ENCODE measurements around the gene EEPD1.
"Not testable (repeated sequence)": the region's sequence is repeated elsewhere in the genome, so short reads cannot be mapped to it uniquely, and the experiment has no call there.

The EEPD1 gene

DNA sequence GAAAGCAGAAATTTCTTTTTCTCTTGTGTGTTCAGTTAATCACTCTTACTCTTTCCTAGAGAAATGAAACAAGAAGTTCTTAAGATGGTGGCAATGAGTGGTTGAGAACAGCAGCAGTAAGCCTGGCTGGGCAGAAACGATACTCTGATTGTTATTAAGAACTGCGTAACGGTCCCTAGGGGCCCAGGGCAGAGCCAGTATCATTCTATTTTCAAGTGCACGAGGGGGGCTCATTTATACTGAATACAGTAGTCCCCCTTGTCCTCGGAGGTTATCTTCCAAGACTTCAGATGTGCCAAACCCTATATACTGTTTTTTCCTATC, 64.9 kb downstream of the EEPD1 start:
- no peak for DNase-seq

DNA sequence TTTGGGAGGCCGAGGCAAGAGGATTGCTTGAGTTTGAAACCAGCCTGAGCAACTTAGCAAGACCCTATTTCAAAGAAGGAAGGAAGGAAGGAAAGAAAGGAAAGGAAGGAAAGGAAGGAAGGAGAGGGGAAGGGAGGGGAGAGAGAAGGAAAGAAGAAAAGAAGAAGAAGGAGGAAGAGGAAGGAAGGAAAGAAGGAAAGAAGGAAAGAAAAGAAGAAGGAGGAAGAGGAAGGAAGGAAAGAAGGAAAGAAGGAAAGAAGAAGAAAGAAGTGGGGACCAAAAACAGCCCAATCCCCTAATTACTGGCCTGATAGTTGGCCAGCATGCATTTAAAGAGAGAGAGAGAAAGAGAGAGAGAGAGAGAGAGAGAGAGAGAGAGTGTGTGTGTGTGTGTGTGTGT, 66.4 kb downstream of the EEPD1 start:
- DNase-seq, result no peak

DNA sequence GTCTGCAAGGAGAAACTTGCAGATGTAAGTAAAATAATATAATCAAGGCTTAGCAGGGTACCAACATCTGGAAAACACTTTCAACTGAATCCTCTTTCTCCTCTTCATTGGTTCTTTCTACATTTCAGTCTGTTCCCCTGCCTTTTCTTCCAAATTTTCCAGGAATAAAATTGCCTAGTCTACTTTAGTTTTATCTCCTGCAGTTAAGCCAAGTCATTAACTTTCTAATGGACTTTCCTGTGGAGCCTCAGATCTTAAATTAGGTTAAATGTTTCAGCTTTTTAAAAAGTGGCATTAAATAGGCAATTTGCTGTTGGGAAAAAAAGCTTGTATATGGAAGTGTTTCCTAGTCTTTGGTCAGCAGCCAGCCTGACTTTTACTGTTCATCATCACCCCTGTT, 70.8 kb downstream of the EEPD1 start:
- no peak for DNase-seq

DNA sequence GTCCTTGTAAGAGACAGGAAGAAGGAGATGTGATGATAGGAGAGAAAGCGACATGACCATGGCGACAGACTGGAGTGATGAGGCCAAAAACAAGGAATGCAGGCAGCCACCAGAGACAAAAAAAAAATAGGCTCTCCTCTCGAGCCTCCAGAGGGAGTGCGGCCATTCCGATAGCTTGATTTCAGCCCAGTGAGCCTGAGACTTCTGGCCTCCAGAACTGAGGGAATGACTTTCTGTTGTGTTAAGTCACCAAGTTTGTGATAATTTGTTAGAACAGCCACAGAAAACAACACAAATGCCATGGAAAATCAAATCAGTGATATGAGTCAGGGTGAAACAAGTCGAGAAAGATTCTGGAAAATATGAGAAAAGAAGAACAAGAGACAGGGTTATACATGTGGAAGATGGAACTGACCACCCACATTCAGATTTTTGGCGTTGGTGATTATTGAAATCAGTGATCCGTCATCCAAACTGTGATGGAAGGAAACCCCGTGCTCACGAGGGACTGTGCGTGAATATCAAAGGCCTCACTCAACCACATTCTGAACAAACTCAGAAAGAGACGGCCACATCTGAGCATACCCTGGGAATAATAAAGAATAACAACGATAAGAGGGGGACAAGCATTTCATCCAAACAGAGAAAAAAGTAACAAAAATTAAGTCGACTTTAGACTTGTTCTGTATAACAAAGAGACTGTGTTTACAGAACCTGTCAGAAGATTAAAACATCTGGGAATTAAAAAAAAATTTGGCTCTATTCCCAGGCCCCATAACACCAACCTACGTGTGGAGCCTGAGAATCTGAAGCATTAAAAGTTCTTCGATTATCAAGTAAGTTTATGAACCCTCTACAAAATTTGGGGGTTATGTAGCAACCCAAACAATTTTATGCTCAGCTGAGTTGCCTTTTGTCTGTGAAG, 72.1 kb downstream of the EEPD1 start:
- DNase-seq, result no peak

DNA sequence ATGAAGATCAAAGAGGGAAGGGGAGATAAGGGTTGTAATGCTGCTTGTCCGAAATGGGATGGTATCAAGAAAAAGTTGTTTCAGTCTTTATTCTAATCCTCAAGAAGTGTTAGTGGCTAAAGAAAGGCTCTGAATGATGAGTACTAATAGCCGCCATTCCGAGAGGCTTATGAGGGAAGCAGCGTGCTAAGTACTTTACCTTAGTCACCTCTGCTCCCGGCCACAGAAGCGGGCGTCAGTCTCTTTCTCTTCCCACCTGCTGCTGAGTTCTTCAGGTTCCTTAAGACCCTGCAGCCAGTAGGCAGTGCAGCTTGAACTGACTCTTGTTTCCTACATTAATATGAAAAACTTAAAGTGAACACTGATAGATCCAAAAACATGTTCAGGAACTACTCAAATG, 73.1 kb downstream of the EEPD1 start:
- DNase-seq, result no peak

DNA sequence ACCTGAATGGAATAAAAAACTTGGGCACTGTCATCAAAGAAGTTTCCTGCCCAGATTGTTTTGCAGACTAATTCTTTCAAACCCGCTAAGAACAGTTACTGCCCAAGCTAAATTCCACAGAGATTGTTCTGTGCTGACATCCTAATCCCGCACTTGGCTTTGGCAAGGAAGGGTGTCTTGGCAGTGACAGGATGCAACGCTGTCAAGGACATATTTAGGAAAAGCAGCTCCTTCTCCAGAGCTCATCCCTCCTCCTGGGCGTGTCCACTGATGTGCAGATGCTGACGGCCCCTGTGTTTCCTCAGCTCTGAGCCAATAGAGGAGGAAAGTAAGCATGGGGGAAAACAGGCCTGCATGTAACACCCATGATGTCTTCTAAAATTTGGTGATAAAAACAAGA, 74.2 kb downstream of the EEPD1 start:
- no peak for DNase-seq

DNA sequence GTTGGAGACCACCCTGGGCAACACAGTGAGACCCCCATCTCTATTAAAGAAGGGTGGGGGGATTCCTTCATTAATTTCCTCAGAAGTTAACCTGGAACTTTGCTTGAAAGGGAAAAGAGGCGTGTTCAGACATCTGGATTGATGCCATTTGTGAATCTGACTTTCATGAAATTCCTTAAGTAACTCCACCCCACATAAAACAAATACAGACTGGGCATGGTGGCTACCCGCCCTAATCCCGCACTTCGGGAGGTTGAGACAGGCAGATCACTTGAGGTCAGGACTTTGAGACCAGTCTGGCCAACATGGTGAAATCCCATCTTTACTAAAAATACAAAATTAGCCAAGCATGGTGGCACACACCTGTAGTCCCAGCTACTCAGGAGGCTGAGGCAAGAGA, 75.0 kb downstream of the EEPD1 start:
- DNase-seq, result no peak

DNA sequence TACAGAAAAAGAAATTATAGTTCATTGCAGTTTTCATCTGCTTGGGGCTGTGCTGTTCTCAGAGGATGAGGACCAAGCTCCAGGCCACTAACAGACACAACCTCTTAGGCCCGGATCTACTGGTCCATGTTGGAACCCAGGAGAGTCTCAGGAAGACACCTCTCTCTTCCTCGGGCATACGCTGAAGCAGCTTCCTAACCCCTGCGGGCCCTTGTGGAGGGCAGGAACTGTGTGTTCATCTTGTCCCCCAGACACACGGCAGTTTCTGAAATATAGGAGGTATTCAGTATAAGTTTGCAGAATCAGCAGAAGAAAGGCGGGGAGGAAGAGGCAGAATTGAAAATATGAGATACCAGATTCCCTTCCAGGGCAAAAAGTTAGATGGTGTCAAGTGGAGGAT, 78.4 kb downstream of the EEPD1 start:
- no peak for DNase-seq

DNA sequence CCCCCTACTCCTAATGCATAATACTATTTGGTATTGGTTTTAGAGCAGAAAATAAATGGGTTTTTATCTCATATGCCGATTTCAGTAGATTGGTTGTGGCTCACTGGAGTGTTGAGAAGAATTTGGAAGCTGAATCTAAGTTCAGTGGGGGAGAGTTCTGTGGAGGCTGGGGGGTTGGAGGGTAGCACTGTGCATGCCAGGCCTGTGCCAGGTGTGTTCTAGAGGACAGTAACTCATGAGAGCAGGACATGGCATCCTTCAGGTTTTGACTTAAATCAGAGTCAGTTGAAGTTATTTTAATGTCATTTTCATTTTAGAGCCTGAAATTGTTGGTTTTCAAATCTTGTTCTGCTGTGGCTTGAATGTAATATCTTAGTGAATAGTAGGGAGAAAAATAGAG, 79.5 kb downstream of the EEPD1 start:
- DNase-seq, result no peak

DNA sequence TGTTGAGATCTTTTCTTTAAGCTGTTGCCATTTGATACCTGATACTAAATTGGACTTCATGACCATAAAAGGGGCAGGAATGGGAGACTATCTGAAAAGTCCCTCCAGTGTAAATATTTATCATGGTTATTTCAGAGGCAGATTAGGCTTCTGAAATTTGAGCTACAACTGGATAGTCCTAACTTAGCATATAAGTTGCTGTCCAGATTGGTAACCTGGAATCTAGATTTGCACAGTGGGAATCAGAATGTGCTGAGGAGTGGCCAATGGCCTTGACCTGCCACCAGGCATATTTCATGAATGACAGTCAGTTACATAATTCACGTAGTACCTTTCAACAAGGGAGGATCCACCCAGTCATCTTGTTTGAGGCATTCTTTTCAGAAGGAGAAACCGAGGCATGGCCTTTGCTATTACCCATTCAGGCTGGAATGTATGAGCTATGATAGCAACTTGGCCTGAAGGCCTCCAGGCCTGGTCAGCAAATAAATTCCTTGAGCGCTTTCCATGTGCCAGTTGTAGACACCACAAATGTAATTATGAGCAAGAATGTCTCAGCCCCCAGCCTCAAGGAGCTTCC, 80.0 kb downstream of the EEPD1 start:
- no peak for DNase-seq

DNA sequence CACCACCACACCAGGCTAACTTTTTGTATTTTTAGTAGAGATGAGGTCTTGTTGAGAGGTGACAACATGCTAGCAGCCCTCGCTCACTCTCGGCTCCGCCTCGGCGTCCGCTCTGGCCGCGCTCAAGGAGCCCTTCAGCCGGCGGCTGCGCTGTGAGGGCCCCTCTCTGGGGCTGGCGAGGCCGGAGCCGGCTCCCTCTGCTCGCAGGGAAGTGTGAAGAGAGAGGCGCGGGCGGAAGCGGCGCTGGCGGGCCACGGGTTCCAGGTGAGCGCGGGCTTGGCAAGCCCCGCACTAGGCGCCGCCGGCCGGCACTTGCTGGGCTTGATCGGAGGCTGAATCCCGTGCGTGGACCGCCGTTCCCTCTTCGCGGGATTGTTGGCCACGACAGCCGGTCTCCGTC, 83.0 kb downstream of the EEPD1 start:
- no peak for DNase-seq

DNA sequence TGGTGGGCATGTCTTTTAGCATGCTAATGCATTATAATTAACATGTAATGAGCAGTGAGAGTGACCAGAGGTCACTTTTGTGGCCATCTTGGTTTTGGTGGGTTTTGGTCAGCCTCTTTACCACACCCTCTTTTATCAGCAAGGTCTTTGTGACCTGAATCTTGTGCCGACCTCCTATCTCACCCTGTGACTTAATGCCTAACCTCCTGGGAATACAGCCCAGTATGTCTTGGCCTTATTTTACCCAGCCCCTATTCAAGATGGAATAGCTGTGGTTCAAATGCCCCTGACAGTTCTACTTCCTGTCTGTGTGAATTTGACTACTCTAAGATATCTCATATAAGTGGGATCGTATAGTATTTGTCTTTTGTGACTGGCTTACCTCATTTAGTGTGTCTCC, 85.1 kb downstream of the EEPD1 start:
- no peak for DNase-seq

DNA sequence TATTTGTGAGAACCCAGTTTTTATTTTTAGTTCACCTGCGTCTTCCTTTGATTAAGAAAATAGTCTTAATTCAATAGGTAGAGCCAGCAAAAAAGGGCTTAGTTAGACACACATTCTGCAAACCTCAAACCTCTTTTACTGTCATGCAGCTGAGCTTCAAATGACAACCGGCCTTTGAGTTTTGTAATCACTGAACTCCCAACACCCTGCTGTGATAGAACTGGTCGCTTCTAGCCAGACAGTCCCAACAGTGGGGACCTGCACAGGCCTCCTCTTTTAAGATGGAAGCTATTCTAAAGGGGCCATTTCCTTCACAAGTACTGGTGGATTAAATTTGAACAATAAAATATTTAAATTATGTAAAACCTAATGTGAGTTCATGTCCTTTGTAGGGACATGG, 90.3 kb downstream of the EEPD1 start:
- not testable (repeated sequence) for DNase-seq

DNA sequence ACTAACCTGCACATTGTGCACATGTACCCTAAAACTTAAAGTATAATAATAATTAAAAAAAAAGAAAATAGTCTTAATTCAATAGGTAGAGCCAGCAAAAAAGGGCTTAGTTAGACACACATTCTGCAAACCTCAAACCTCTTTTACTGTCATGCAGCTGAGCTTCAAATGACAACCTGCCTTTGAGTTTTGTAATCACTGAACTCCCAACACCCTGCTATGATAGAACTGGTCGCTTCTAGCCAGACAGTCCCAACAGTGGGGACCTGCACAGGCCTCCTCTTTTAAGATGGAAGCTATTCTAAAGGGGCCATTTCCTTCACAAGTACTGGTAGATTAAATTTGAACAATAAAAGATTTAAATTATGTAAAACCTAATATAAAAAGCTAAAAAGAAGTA, 90.9 kb downstream of the EEPD1 start:
- not testable (repeated sequence) for DNase-seq

DNA sequence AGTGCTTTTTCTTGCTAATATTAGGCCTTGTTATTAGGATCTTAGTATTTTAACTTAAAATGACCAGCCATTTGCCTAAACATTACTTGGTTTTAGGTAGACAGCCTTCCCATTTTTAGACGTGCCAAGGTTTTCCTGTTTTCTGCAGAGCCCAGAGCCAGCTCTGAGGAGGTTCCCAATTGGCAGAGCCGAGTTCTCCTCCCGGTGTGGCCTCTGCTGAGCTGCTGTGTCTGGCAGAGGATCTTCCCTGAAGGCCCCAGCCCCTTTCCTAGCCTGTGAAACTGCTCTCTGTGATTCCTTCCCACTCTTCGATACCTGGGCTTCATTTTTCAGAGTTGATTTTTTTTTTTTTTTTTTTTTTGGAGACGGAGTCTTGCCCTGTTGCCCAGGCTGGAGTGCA, 91.4 kb downstream of the EEPD1 start:
- no peak for DNase-seq

DNA sequence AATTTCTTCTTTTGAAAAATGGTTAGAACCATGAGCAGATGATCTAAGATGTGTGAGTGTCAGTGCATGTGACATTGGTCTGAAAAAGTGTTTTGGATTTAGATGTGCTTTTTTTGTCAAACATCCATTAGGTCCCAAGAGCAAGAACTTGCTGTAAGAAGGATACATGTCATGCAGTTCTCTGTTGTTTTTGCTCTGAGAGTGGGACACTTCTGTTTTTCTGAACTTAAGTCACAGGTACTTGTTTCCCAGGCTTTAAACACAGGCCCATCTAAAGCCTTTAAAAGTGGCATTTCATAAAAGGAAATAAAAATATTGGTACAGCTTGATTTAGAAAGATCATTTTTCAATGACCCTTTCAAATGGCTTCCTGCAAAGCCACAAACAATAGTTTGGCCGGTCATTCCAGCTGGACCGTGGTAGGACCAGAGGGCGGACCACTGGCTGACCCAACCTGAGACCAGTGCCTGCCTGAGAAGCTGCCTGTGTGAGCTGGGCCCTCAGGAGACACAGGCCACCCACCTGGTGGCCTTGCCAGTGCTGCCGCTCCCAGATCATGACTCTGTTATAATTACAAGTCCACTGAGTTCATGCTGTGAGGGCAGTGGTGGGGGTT, 92.7 kb downstream of the EEPD1 start:
- DNase-seq, result no peak

DNA sequence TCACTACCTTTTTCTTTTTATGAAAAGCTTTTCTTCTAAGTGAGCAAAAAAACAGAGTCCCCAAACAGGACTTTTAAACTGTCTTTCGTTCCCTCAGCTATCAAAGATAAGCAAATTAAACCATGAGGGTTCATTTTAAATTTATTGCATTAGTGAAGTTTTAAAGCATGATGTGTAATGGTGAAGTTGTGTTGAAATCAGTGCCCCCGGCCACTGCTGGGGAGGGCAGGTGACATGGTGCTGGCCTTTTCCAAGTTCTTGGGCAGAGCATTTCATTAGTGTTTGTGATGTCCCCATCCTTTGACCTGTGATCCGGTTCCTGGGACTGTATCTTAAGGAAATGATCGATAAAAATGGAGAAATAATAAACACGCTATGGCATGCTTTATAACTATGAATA, 96.0 kb downstream of the EEPD1 start:
- DNase-seq, result no peak

DNA sequence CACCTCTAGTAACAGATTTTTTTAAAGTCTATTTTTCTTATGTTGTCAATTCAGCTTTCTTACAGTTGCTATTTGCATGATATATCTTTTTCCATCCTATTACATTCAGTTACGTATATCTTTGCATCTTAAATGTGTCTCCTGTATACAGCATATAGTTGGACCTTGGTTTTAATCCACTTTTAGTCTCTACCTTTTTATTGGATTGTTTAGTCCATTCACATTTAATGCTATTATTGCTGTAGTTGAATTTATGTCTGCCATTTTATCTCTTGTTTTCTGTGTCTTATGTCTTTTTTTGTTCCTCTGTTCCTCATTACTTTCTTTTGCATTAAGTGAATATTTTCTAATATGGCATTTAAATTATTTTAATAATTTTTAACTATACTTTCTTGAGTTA, 100.6 kb downstream of the EEPD1 start:
- DNase-seq, result no peak

DNA sequence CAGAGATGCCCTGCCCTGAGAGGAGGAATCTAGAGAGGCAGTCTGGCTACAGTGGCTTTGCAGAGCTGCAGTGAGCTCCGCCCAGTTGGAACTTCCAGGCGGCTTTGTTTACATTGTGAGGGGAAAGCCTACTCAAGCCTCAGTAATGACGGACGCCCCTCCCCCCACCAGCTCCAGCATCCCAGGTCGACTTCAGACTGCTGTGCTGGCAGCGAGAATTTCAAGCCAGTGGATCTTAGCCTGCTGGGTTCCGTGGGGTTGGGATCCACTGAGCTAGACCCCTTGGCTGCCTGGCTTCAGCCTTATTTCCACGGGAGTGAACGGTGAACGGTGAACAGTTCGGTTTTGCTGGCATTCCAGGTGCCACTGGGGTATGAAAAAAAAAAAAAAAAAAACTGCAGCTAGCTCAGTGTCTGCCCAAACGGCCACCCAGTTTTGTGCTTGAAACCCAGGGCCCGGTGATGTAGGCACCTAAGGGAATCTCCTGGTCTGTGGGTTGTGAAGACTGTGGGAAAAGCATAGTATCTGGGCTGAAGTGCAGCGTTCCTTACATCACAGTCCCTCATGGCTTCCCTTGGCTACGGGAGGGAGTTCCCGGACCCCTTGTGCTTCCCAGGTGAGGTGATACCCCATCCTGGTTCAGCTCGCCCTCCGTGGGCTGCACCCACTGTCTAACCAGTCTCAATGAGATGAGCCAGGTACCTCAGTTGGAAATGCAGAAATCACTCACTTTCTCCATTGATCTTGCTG, 105.6 kb downstream of the EEPD1 start:
- peak; percentile 84 for DNase-seq

DNA sequence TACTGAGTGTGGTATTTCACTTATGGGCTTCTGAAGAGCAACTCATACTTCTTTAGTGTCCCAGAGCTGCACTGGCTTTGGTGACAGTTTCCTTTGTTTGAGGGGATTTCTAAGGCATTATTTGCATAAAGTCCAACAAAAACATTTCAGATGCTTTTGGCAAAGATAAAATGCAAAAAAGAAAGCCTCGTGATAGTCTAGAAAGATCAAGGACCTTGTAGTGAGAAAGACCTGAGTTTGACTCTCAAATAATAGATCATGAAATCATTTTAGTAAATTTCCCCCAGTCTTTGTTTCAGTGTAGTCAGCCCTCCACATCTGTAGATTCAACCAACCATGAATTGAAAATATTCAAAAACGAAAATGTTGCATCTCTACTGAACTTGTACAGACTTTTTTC, 107.4 kb downstream of the EEPD1 start:
- DNase-seq, result no peak

DNA sequence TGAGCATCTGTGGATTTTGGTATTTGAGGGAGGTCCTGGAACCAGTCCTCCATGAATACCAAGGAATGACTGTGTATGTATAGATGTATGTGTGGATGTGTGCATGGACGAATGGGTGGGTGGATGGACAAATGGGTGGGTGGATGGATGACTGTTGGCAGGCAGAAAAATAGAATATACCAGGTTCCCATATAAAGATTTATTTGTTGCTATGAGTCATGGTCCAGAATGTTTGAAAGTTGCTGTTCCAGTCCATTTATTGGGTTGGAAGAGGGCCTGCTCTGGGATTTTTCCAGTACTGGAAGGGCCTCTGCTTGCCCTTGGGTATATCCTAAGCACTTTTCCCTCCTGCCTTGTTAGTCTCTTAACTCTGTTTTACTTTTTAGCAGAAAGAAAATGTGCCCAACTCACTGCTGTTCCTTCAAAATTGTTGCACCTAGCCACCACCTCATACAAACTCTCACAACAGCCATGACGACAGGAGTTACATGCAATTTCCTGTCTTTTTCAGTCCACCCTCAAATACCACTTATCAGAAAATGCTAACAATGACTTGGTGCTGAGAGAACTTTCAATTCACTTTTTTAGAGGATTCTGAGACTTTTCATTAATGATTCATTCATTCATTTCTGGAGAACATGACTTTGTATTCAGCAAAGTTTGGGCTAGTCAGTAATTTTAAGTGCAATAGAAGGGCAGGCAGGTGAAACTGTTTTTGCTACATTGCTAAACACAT, 108.1 kb downstream of the EEPD1 start:
- no peak for DNase-seq

DNA sequence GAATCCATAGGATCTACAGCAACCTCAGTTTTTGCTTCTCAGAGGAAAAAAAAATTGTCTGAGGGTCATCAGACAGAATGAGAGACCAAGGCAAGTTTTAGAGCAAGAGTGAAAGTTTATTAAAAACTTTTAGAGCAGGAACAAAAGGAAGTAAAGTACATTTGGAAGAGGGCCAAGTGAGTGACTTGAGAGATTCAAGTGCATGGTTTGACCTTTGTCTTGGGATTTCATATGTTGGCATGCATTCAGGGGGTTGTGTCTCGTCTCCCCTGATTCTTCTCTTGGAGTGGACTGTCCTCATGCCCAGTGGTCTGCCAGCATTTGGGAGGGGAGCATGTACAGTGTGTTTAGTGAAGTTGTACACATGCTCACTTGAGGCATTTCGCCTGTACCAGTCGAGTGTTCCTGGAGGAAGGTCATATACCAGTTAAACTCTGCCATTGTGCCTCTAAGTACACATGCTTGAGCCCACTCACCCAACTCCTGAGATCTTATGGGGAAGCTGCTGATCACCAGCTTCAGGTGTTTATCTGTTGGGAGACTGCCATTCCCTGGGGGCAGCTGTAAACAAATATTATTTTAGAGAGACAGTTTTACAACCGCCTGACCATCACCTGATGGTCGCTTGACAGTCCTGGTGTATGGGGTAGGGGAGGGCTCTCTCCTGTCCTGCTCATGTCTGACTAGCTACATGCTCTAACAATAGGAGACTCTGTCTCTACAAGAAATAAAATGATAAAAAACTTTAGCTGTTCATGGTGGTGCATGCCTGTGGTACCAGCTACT, 109.4 kb downstream of the EEPD1 start:
- no peak for DNase-seq

All from NCI-H510A (cell line).